ENCODE results near the gene TARM1.

Gene TARM1

GRCh38 chr19:54081032-54081431 lies at the start of gene TARM1:
Gene TARM1, minus strand, starts transcription at chr19:54081365. Its CDS starts 25 bp downstream, at chr19:54081340.
- TF ChIP-seq, protein P1, sequence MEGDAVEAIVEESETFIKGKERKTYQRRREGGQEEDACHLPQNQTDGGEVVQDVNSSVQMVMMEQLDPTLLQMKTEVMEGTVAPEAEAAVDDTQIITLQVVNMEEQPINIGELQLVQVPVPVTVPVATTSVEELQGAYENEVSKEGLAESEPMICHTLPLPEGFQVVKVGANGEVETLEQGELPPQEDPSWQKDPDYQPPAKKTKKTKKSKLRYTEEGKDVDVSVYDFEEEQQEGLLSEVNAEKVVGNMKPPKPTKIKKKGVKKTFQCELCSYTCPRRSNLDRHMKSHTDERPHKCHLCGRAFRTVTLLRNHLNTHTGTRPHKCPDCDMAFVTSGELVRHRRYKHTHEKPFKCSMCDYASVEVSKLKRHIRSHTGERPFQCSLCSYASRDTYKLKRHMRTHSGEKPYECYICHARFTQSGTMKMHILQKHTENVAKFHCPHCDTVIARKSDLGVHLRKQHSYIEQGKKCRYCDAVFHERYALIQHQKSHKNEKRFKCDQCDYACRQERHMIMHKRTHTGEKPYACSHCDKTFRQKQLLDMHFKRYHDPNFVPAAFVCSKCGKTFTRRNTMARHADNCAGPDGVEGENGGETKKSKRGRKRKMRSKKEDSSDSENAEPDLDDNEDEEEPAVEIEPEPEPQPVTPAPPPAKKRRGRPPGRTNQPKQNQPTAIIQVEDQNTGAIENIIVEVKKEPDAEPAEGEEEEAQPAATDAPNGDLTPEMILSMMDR (conservative IDR thresholded peaks at IDR 0.05; ENCODE audit: low read depth, low read length), result no peak
- no peak within 1 kb of the TSS for H3K4me3 ChIP-seq (ENCODE audit: low read depth, low read length)
- no peak for DNase-seq (ENCODE audit: low read depth)

GRCh38 chr19:54129617-54129996 lies 48.4 kb upstream of the TARM1 start:
- TF ChIP-seq, protein P1 (conservative IDR thresholded peaks at IDR 0.05; ENCODE audit: low read depth, low read length), result no peak
- H3K4me3 ChIP-seq (ENCODE audit: low read depth, low read length), result no peak overlapping the region
- DNase-seq (ENCODE audit: low read depth), result no peak

DNA sequence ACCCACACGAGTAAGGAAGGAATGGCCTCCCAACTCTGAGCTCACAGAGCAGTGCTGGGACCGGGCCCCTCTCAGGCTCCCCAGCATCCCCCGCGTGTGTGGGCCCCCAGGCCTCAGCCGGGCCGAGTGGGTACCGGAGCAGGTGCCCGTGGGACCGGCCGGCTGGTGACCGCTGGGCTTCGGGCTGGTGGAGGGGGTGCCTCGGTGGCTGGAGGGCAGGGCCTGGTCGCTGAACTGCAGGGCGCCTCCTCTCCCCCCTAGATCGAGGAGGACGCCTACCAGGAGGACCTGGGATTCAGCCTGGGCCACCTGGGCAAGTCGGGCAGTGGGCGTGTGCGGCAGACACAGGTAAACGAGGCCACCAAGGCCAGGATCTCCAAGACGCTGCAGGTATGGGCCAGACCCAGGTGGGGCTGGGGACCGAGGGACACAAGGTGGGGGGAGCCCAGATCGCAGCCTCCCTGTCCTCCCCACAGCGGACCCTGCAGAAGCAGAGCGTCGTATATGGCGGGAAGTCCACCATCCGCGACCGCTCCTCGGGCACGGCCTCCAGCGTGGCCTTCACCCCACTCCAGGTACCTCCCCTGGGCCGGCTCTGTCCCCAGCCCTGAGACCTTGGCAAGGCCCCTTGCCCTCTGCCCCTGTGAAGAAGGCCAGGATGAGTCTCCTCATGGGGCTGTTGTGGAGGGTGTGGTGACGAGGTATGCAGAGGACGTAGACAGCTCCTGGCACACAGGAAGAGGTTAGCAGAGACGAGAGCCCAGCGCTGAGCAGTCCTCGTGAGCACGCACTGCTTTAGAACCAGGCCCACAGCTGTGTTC lies 47.8 kb upstream of the TARM1 start:
- TF ChIP-seq, protein P1 (conservative IDR thresholded peaks at IDR 0.05; ENCODE audit: low read depth, low read length), result no peak
- DNase-seq (ENCODE audit: low read depth), result no peak
- H3K4me3 ChIP-seq (ENCODE audit: low read depth, low read length), result no peak overlapping the region

DNA sequence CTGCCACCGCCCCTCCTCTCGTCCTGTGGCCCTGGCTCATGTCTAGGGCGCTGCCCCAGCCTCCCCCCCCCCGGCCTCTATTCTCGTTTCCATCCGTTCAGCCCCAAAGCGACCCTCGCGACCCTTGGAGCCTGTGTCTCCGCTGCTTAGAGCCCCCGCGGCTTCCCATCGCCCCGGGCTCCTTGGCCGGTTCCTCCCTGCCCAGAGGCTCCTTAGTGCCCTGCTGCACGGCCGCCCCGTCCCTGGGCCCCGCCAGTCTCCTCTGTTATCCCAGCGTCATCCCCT lies 47.2 kb upstream of the TARM1 start:
- DNase-seq (ENCODE audit: low read depth), result no peak
- TF ChIP-seq, protein P1 (conservative IDR thresholded peaks at IDR 0.05; ENCODE audit: low read depth, low read length), result no peak
- no peak overlapping the region for H3K4me3 ChIP-seq (ENCODE audit: low read depth, low read length)

DNA sequence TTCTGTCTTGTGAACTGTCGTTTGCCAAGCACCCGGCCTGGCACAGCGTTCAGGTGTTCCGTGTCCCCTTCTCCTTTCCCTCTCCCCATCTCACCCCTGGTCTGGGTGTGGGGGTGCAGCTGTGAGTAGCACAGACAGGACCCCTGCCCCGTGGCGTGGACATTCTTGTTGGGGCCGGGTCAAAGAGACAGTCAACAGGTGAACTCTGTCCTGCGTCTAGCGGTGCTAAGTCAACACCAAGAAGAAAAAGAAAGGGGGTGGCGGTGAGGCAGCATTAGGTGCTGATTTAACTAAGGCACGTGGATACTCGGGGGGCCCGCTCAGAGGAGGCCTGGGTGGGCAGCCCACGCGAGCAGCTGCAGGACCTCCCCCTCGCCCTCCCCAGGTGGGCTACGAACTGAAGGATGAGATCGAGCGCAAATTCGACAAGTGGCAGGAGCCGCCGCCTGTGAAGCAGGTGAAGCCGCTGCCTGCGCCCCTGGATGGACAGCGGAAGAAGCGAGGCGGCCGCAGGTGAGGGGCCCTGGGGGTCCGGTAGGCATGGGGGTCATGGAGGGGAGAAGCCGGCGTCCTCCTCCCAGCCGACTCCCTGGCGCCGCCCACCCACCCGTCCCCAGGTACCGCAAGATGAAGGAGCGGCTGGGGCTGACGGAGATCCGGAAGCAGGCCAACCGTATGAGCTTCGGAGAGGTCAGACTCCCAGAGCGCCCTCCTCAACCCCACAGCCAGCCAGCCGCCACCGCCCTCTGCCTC lies 46.7 kb upstream of the TARM1 start:
- no peak for DNase-seq (ENCODE audit: low read depth)
- TF ChIP-seq, protein P1 (conservative IDR thresholded peaks at IDR 0.05; ENCODE audit: low read depth, low read length), result no peak
- no peak overlapping the region for H3K4me3 ChIP-seq (ENCODE audit: low read depth, low read length)

GRCh38 chr19:54125713-54126112 lies 44.5 kb upstream of the TARM1 start:
- DNase-seq (ENCODE audit: low read depth), result no peak
- H3K4me3 ChIP-seq (ENCODE audit: low read depth, low read length), result no peak overlapping the region
- TF ChIP-seq, protein P1 (conservative IDR thresholded peaks at IDR 0.05; ENCODE audit: low read depth, low read length), result no peak
